GM19239 (cell line): ENCODE measurements around the gene MAN1C1.

ENCODE experiments used
- DNase-seq: peaks from one replicate; pipeline ENCODE4 v3.0.0; 2011; ENCODE audit warnings: low spot score; ENCODE audit not compliant: insufficient read length
- FAIRE-seq: peaks from 2 replicates; lab custom pipeline; 2011; peaks lifted over from hg19 to GRCh38; lab: Jason Lieb, UNC

Gene MAN1C1

DNA sequence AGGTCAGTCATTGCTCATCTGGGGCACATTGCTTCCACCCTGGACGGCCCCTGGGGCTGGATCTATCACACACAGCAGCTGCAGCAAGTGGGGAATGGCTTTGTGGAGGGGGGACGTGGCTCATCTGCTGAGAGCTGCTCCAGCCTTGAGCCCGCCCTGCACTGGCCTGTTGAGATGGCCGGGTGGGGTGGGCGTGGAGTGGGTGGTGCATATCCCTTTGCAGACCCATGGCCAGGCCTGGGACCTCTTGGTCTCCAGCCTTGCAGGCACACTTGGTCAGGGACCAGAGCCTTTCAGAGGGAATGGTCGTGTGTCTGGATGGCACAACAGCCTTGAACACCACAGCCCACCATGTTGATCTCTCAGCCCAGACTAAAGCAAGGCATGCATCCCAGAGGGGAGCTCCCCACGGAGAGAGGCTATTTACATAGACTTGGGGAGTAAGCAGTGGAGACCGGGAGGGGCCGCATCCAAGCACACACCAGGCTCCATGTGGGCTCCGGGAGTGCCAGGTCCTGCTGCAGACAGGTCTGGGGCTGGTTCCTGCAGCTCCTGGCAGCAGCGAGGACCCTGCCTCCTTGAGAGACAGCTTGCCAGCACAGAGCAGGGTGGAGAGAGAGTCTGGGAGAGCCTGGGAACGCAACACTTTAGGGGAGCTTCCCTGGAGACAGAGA lies 130.6 kb downstream of the MAN1C1 start:
- DNase-seq (no peak), FAIRE-seq (no peak)

DNA sequence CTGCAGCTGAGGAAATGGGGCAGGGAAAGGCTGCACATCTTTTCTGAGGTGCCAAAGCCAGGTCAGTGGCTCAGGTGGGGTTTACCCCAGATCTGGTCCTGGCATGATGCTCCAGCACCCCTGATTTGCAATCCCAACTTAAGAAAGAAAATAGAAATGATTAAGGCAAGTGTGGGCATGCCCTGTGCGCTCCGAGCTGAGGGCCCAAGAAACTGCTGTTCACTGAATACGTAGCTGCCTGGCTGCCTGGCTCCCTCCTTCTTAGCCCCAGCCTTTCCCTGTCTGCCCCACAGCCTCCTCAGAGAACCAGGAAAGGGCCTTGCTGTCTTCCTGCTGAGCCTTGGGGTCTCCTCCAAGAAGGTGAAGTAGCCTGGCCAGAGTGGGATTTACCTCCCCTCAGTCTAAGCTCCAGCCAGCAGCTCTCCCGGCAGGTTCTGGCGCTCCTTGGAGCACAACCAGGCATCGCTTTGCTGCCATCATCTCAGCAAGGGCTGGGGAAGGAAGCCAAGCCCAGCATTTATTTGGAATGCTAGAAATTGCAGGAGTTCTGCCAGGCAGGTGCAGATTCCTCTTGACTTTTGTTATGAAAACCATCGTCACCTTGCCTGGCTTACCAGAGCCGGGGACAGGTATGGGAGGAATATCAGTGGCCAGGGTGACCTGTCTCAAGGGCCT lies 132.1 kb downstream of the MAN1C1 start:
- FAIRE-seq (no peak), DNase-seq (no peak)

DNA sequence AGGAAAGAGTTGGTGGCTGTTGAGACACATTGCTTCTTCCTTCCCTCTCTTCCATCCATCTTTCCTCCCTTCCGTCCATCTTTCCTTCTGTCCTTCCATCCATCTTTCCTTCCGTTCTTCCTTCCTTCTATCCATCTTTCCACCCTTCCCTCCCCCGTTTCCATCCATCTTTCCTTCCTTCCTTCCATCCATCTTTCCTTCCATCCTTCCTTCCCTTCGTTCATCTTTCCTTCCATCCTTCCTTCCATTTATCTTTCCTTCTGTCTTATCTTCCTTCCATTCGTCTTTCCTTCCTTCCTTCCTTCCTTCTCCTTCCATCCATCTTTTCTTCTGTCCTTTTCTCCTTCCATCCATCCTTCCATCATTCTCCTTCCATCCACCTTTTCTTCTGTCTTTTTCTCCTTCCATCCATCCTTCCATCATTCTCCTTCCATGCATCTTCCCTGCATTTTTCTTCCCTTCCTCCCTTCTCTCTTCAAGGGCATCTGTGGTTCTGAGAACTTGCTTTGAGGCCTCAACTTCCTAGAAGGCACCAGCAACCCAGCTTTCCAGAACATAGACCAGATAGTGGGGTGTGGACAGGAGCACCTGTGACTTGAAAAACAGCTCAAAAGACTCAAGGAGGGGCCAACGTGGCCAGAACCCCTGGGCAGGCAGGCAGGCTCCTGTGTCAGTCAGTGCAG lies 134.5 kb downstream of the MAN1C1 start:
- FAIRE-seq: no peak
- DNase-seq: no peak

DNA sequence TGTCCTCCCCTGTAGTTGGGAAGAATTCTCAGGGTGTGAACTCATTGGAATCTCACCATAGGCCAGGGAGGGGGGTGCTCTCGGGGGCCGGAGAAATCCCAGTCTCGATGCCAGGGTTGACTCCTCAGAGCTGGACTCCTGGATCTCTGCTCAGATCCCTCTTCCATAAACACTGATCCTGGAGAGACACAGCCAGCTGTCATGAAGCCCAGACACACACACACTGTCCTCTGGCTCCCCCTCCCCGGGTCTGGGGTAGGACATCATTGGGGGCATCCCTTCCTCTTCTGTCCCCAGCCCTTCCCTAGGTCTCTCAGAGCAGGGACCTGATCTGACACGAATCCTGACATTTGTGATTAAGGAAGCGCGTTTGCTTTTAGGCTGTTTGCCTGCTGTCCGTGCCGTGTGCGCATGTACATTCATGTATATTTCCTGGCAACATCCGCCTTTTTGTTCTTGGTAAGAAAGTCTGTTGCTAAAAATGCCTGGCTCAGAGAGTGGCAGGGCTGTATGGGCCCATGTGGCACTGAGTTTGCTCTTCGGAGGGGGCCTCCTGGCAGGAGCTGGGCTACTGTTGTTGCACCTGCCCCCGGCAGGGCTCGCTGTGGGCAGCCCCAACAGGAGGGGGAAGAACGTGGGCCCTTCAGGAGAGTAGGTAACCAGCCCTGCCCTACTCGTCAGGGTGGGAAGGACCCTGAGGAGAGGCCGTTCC lies 138.0 kb downstream of the MAN1C1 start:
- FAIRE-seq (no peak), DNase-seq (no peak)

DNA sequence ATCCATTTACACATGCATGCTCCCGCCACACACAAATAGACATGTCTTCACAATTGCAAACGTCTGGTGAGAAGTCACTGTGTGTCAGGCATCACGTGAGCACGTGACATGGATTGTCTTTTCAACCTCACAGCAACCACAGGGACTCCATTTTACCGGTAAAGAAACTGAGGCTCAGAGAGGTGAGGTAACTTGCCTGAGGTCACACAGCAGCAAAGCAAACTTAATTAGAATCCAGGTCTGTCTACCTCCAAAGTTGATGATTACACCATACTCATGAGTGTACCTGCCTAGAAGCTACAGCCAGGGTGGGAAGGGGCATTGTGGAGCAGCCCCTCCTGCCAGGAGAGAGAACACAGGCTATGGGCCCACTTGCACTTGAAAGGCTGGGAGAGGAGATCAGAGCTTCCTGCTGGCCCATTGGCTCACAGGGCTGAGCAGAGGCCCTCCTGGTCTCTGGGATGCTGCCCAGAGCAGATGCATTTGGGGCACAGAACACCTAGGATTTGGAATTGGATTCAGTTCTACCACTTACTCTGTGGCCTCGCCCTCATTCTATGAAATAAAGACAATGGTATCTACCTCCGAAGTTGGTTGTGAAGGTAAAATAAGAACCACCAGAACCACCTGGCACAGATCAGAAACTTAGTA lies 139.0 kb downstream of the MAN1C1 start:
- no peak for DNase-seq
- no peak for FAIRE-seq

DNA sequence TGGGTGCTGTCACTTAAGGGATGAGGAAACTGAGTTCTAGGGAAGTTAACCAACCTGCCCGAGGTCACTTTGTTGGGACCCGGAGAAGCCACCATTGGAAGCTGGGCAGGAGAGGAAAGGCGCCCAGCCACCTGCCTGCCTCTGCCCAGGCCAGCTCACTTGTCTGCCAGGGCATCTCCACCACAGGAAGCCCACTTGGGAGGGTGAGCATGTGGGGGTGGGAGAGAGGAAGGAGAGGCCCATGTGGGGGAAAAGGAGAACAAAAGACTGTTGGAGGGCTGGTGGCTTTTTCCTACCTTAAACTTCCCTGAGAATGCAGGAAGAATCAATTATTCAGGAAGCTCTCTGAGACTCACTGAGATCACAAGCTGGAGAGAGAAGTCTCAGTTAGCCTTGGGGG lies 139.6 kb downstream of the MAN1C1 start:
- no peak for FAIRE-seq

DNA sequence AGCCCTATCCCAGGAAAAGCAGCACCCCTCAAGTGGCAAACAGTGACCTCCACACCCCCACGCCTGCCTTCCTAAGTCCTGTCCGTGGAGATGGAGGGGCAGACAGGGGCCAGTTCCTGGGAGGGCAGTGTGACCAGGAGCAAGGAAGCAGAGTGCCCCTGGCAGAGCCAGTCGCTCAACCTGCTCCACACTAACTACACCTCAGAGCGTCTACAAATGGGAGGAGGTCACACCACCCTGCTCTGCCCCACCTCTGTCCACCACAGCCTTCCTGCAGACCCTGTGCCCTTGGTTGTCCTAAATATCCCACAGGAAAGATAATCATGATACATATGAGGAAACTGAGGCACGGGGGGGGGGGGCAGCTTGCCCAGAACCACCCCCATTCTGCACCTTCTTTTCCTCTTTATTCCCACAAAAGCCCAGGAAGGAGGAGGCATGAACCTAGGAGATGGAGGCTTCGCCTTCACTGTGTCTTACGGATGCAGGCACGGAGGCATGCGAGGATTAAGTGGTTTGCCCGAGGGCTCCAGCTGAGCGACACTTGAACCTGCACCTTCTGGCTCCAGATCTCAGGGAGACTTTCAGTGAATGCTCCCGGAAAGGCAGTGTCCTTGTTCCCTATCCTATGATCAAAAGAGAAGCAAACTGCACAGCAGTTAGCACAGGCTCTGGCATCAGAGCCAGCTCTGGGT lies 140.7 kb downstream of the MAN1C1 start:
- no peak for DNase-seq
- no peak for FAIRE-seq

More for the DNA sequence above, 139.6 kb downstream of the MAN1C1 start:
- DNase-seq: no peak

DNA sequence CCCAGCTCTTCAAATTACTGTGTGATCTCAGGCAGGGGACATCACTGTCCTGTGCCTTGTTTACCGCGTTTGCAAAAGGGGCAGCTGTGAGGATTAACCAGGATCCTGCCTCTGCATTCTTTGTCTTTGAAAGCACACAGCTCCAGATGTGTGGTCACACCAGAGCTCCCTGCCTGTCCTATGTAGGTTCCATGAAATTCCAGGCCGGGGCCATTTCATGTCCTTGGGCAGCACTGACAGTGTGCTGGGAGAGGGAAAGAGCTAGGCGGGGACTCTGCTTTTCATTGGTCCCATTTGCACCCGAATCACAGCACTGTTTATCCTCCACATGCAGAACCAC lies 141.2 kb downstream of the MAN1C1 start:
- FAIRE-seq: no peak

DNA sequence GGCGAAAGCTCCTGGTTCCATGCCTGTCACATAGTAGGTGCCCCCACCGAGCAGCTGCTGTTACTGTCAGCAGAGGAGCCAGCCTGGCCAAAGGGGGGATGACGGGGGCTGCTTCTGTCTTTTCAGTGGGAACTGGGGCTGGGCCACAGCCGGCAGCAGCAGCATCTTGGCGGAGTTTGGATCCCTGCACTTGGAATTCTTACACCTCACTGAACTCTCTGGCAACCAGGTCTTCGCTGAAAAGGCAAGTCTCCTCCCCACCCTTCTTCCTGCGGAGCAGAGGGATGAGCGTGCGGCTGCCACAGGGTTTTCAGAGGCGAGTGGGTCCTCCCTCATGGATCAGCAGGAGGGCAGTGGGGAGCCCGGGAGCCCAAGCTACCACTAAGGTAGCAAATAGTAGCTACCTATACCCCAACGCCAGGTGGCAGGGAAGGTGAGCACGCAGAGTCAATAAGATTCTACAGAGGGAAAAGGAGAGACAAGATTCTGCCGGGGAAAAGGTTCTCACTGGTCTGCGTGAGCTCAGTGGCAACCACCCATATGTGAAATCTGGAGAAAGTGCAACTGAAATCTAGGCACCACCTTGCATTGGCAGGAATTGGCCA lies 142.0 kb downstream of the MAN1C1 start:
- no peak for FAIRE-seq
- no peak for DNase-seq

More for the DNA sequence above, 141.2 kb downstream of the MAN1C1 start:
- no peak for DNase-seq

DNA sequence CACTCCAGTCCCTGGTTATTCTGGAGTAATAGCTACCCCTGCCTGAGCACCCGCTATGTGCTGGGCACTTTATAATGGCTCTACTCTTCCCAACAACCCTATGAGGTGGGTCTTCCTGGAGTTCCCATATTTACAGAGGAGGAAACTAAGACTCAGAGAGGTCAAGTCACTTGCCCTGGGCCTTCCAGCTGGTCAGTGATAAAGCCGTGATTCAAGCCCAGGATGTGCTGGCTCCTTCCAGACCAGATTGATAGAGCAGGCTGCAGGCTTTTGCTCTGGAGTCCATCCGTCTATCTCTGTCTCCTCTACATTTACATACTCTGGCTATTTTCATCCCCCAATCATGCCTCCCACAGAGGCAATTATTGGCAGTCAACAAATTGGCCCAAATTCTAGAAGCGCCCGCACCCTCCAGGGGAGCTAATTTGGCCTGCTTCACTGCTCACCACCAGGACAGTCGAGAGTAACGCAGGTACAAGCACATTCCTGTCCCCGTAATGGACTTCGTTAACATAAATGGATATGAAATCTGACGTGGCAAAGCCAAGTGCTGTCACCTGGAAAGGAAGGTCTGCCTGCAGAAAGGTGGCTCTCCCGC lies 143.6 kb downstream of the MAN1C1 start:
- no peak for FAIRE-seq
- DNase-seq: no peak

DNA sequence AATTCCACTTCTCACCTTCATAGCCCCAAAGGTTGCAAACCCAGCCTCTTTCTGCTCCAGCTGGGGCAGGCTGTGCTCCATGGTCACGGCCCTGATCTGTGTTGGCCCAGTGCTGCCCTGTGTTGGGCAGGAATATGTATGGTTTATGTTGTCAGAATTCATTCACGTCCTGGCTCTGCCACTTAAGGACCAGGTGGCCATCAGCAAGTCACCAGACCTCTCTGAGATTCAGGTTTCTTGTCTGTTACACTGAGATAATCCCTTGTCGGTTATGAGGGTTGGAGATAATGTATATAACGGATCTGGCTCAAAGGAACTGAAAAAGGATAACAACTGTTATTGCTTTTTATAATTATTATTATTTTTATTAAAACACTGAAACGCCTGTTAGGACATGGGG lies 144.3 kb downstream of the MAN1C1 start:
- FAIRE-seq: no peak

DNA sequence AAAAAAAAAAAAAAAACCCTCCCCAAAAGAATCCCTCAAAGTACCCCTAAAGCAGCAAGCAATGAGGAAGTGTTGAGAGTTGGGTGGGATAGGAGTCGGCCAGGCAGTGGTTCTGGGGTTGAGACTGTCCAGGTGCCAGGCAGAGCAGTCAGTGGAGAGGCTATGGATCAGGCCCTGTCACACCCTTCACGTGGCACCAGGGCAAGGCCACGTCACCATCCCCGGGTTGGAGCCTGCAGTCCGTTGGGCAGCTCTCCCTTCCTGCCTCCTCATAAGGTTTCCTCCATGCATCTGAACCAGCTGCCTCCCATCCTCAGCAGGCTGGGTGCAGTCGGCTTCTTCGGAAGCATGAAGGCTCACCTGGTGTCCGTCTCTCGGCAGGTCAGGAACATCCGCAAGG lies 146.9 kb downstream of the MAN1C1 start:
- no peak for FAIRE-seq

More for the DNA sequence above, 144.3 kb downstream of the MAN1C1 start:
- DNase-seq: no peak

DNA sequence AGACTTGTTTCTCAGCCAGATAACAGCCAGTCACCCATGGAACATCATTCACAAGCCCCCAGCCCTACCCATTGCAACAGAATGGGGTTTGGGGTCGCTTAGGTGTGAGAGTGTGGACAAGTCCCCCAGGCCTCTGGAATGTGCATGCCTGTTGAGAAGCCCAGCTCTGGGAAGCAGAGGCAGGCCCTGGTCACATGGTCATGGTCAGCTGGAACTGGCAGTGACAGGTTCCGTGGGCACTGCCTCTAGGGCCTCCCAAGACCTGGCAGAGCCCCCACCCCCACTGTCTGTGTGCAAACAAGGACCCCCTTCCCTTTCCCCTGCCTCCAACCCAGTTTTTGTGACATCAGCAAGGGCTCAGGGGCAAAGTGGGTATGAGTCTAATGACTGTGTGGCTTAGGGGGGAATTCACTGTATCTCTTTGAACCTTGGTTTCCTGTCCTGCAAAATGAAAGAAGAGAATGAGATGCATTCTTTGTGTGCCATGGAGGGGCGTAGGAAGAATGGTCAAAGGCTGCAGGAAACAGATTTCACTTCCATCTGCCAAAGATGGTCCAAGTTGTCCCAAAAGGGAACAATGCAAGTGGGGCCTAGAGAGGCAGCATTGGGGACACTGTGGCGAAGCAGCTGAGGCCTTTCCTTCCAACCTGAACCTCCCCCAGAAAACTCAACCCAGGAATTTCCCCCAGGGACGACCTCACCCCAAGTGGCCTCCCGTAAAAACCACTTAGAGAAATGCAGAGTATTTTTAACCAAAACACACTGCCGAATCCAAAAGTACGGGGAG lies 148.7 kb downstream of the MAN1C1 start:
- DNase-seq (no peak), FAIRE-seq (no peak)

More for the DNA sequence above, 146.9 kb downstream of the MAN1C1 start:
- no peak for DNase-seq

DNA sequence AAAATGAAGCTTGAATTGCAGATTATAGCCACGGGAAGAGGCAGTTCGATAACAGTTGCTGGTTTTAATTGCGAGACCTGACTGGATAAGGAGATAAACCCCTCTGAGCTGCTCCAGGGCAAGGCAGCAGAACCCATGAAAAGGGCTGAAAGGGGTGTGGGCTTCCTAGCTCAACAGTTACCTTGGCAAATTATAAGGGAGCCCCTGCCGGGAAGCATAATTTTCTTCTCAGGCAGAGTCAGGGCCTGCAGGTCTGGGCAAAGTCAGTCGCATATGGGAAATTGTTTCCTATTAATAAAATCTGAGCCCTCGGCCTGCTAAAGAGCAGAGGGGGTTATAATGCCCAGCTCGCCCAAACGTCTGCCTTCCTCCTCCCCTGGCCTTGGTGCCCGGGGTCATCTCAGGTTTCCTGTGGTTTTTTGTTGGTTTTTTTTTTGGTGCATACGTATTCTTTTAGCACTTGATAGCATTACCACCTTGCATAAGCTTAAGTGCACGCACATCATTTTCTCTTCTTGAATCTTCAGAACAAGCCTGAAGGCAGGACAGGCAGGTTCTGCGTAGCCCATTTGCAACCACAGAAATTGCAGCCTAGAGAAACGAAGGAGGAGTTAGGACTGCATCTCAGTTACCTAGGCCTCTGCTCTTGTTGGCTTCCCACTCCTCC lies 149.5 kb downstream of the MAN1C1 start:
- no peak for FAIRE-seq
- no peak for DNase-seq

DNA sequence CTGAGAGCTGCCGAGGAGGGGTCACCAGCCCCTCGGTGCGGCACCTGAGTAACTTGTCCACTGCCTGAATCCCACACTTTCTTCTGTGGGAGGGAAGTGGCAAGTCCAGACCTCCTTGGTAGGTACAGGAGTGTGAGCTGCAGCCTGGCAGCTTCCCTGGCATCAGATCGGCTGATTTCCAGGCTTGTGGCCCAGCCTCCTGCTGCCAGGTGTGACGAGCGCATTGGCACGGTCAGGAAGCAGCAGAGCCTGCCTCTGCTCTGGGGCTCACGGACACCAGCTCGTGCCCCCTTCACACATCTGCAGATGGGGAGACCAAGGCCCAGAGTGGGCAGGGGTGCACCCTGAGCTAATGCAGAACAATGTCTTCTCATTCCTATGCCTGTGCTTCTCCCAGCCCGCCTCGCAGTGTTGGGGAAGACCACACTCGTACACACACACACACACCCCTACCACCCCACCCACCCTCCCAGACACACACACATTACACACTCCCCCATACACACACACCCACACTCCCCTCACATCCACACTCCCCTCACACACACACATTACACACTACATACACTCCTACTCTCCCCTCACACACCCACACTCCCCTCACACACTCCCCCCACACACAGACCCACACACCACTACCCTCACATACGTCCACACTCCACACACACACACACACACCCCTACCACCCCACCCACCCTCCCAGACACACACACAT lies 150.3 kb downstream of the MAN1C1 start:
- DNase-seq: no peak

DNA sequence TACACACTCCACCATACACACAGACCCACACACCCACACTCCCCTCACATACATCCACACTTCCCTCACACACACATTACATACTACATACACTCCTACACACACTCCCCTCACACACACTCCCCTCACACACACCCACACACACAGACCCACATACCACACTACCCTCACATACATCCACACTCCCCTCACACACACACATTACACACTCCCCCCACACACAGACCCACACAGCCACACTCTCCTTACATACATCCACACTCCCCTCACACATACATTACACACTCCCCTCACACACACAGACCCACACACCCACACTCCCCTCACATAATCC lies 150.8 kb downstream of the MAN1C1 start:
- DNase-seq: no peak
- FAIRE-seq: no peak

More for the DNA sequence above, 150.3 kb downstream of the MAN1C1 start:
- FAIRE-seq: no peak

DNA sequence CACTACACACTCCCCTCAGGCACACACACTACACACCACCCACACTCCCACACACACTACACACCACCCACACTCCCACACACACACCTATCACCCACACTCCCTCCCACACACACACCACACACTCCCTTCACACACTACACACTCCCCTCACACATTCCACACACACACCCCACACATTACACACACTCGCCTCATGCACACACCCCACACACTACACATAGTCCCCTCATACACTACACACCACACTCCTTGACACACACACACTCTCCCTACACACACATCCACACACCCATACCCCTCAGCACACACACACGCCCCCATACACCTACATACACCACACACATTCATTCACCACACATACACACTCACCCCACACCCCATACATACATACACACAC lies 152.4 kb downstream of the MAN1C1 start:
- DNase-seq (no peak), FAIRE-seq (no peak)
